H9 (cell line): ENCODE measurements around the gene C1orf198. TPM values are rescaled to one million over a fixed set of nuclear protein-coding genes. Genes with fewer than 3 reads are reported as not detected.

Source experiments
- DNase-seq: peaks from one replicate; pipeline ENCODE4 v3.0.0-alpha.2; 2017
- H2AFZ ChIP-seq: one replicate; pipeline ENCODE4 v1.6.1; 2013; ENCODE audit warnings: mild to moderate bottlenecking, low read length, control low read depth, moderate library complexity
- H2AK5ac ChIP-seq: 2 replicates; pipeline ENCODE4 v1.6.1; 2013; ENCODE audit warnings: low read length, control low read depth, mixed read lengths; ENCODE audit not compliant: insufficient read length
- H2BK120ac ChIP-seq: one replicate; pipeline ENCODE4 v1.6.1; 2013; ENCODE audit warnings: low read depth, mild to moderate bottlenecking, low read length, control low read depth, inconsistent platforms; ENCODE audit not compliant: poor library complexity, severe bottlenecking
- H2BK12ac ChIP-seq: 2 replicates; pipeline ENCODE4 v1.6.1; 2013; ENCODE audit warnings: low read length, control low read depth, mixed read lengths, low read depth; ENCODE audit not compliant: insufficient read length
- H2BK15ac ChIP-seq: 2 replicates; pipeline ENCODE4 v1.6.1; 2013; ENCODE audit warnings: low read depth, low read length, control low read depth
- H2BK20ac ChIP-seq: one replicate; pipeline ENCODE4 v1.6.1; 2013; ENCODE audit warnings: low read depth, mild to moderate bottlenecking, low read length, control low read depth, inconsistent platforms; ENCODE audit not compliant: poor library complexity, severe bottlenecking
- H2BK5ac ChIP-seq: 2 replicates; pipeline ENCODE4 v1.6.1; 2013; ENCODE audit warnings: low read length, control low read depth, mixed read lengths; ENCODE audit not compliant: insufficient read length
- H3K14ac ChIP-seq: 2 replicates; pipeline ENCODE4 v1.6.1; 2013; ENCODE audit warnings: low read length, control low read depth; ENCODE audit not compliant: insufficient read depth
- H3K18ac ChIP-seq: 2 replicates; pipeline ENCODE4 v1.6.1; 2013; ENCODE audit warnings: low read depth, mild to moderate bottlenecking, mixed read lengths, low read length, control low read depth; ENCODE audit not compliant: insufficient read length
- H3K23ac ChIP-seq: 2 replicates; pipeline ENCODE4 v1.6.1; 2013; ENCODE audit warnings: low read length, control low read depth, mixed read lengths, low read depth; ENCODE audit not compliant: insufficient read length
- H3K23me2 ChIP-seq: 2 replicates; pipeline ENCODE4 v1.6.1; 2013; ENCODE audit warnings: low read depth, mild to moderate bottlenecking, mixed read lengths, low read length, control low read depth; ENCODE audit not compliant: insufficient read length, poor library complexity, severe bottlenecking
- H3K27ac ChIP-seq: 2 replicates; pipeline ENCODE4 v1.5.1; 2013; ENCODE audit warnings: low read length, control low read depth, mixed read lengths, low read depth; ENCODE audit not compliant: insufficient read length
- H3K27me3 ChIP-seq: 2 replicates; pipeline ENCODE4 v1.6.1; 2013; ENCODE audit warnings: low read length, control low read depth, inconsistent platforms; ENCODE audit not compliant: insufficient read depth
- H3K4ac ChIP-seq: 2 replicates; pipeline ENCODE4 v1.6.1; 2013; ENCODE audit warnings: low read depth, mild to moderate bottlenecking, control low read depth, inconsistent platforms, low read length, moderate library complexity
- H3K4me1 ChIP-seq: 2 replicates; pipeline ENCODE4 v1.6.1; 2013; ENCODE audit warnings: low read length, control low read depth, inconsistent platforms; ENCODE audit not compliant: insufficient read depth
- H3K4me2 ChIP-seq: 2 replicates; pipeline ENCODE4 v1.6.1; 2013; ENCODE audit warnings: low read length, control low read depth, mixed read lengths; ENCODE audit not compliant: insufficient read length, insufficient read depth
- H3K56ac ChIP-seq: 2 replicates; pipeline ENCODE4 v1.6.1; 2013; ENCODE audit warnings: low read depth, mild to moderate bottlenecking, mixed read lengths, low read length, control low read depth; ENCODE audit not compliant: insufficient read length
- H3K79me1 ChIP-seq: 2 replicates; pipeline ENCODE4 v1.6.1; 2013; ENCODE audit warnings: low read depth, mild to moderate bottlenecking, moderate library complexity, low read length, control low read depth, inconsistent platforms; ENCODE audit not compliant: insufficient read depth, poor library complexity, severe bottlenecking
- H3K79me2 ChIP-seq: 2 replicates; pipeline ENCODE4 v1.6.1; 2013; ENCODE audit warnings: low read length, control low read depth, inconsistent platforms; ENCODE audit not compliant: insufficient read depth
- H3K9ac ChIP-seq: 2 replicates; pipeline ENCODE4 v1.6.1; 2013; ENCODE audit warnings: low read length, control low read depth, mixed read lengths; ENCODE audit not compliant: insufficient read length; ENCODE audit errors: extremely low read depth
- H3K9me3 ChIP-seq: one replicate; pipeline ENCODE4 v1.6.1; 2013; ENCODE audit warnings: low read depth, low read length, inconsistent platforms; ENCODE audit not compliant: control insufficient read depth
- H3T11ph ChIP-seq: one replicate; pipeline ENCODE4 v1.6.1; 2013; ENCODE audit warnings: mild to moderate bottlenecking, low read length, control low read depth, inconsistent platforms
- H4K20me1 ChIP-seq: one replicate; pipeline ENCODE4 v1.6.1; 2013; ENCODE audit not compliant: control insufficient read depth, insufficient read length, insufficient read depth
- H4K5ac ChIP-seq: 2 replicates; pipeline ENCODE4 v1.6.1; 2013; ENCODE audit warnings: low read depth, mild to moderate bottlenecking, mixed read lengths, low read length, control low read depth; ENCODE audit not compliant: insufficient read length
- H4K8ac ChIP-seq: replicated peaks from 2 replicates; pipeline ENCODE4 v1.6.1; 2013; ENCODE audit warnings: low read length, control low read depth, mixed read lengths, low read depth; ENCODE audit not compliant: insufficient read length
- H4K91ac ChIP-seq: 2 replicates; pipeline ENCODE4 v1.6.1; 2013; ENCODE audit warnings: low read depth, mild to moderate bottlenecking, moderate library complexity, mixed read lengths, low read length, control low read depth; ENCODE audit not compliant: insufficient read length
- H3K27ac Mint-ChIP-seq, 3 experiments: 2 replicates in 2 of 3; 3 replicates in 1 of 3; pipeline ENCODE4 v1.8.0; 2020 to 2021; ENCODE audit warnings: mixed read lengths in 3 of 3, mild to moderate bottlenecking in 1 of 3, moderate library complexity in 1 of 3
- H3K27me3 Mint-ChIP-seq: 2 replicates; pipeline ENCODE4 v1.8.0; 2021; ENCODE audit warnings: low read depth, mild to moderate bottlenecking, moderate library complexity, mixed read lengths
- H3K36me3 Mint-ChIP-seq, 3 experiments: 2 replicates in 2 of 3; 3 replicates in 1 of 3; pipeline ENCODE4 v1.8.0; 2020 to 2021; ENCODE audit warnings: low read depth in 3 of 3, mixed read lengths in 3 of 3; ENCODE audit not compliant: insufficient read depth in 1 of 3
- H3K4me1 Mint-ChIP-seq, 2 experiments: 2 replicates each; pipeline ENCODE4 v1.8.0; 2020; ENCODE audit warnings: mixed read lengths in 2 of 2
- H3K4me3 Mint-ChIP-seq, 2 experiments: 2 replicates in 1 of 2; 3 replicates in 1 of 2; pipeline ENCODE4 v1.8.0; 2020 to 2021; ENCODE audit warnings: mild to moderate bottlenecking in 2 of 2, mixed read lengths in 2 of 2, moderate library complexity in 1 of 2
- H3K9me3 Mint-ChIP-seq, 2 experiments: 2 replicates in 1 of 2; 3 replicates in 1 of 2; pipeline ENCODE4 v1.8.0; 2020; ENCODE audit warnings: mild to moderate bottlenecking in 2 of 2, mixed read lengths in 2 of 2, moderate library complexity in 1 of 2
- CTCF ChIP-seq: fragments of 200-600 bp; sonication (generic); conservative IDR thresholded peaks from 3 replicates; pipeline ENCODE4 v1.8.0; 2021; ENCODE audit warnings: antibody characterized with exemption, mild to moderate bottlenecking
- WGBS: extraction: QIAGEN DNeasy Blood & Tissue Kit; methylation state at CpG from one replicate; pipeline ENCODE4 v1.1.7; 2013; ENCODE audit warnings: missing lambda C conversion rate, low lambda C conversion rate, mixed read lengths; ENCODE audit not compliant: insufficient read length; ENCODE audit errors: extremely low coverage; 5-methylcytosine and 5-hydroxymethylcytosine counted together
- total RNA-seq: library from RNA; stranded (reverse); gene quantifications from 2 replicates; pipeline ENCODE4 v1.2.1, GENCODE V29; 2021

C1orf198 gene
- total RNA-seq, 1 experiment from 2014 or later: 28.9 TPM

GRCh38 chr1:230858236-230858820, 10.0 kb downstream of the C1orf198 start:
- no peak for TF ChIP-seq CTCF
- Histone ChIP-seq H2BK120ac (no peak overlapping the region), H4K91ac (no peak overlapping the region), H3K18ac (no peak overlapping the region), H3K4me1 (no peaks in the 10 kb centered on the region), H2BK15ac (no peak overlapping the region), H3K79me2 (no peaks in the 10 kb centered on the region), H2BK5ac (no peak overlapping the region), H4K8ac (no peak overlapping the region), H3K27ac (no peak overlapping the region), H3K27me3 (no peaks in the 10 kb centered on the region), H3K4me2 (no peak overlapping the region), H3K14ac (no peak overlapping the region), H3K9me3 (no peaks in the 10 kb centered on the region), H2BK20ac (no peak overlapping the region), H4K20me1 (no peaks in the 10 kb centered on the region), H2AFZ (no peak overlapping the region), H3K23ac (no peak overlapping the region), H3T11ph (no peak overlapping the region), H3K23me2 (peaks cover 3% of the 10 kb centered on the region), H3K9ac (no peak overlapping the region), H3K4ac (no peak overlapping the region), H2AK5ac (no peak overlapping the region), H3K79me1 (no peaks in the 10 kb centered on the region), H3K56ac (no peak overlapping the region), H4K5ac (no peak overlapping the region), H2BK12ac (no peak overlapping the region)
- no CpG with 5 or more reads among the region's 7 CpGs for WGBS
- H3K4me3 Mint-ChIP-seq: no peak overlapping the region
- no peak for DNase-seq
- H3K4me1 Mint-ChIP-seq: peaks cover 36 to 41% of the 10 kb centered on the region in 2 experiments
- no peaks in the 10 kb centered on the region for H3K9me3 Mint-ChIP-seq
- peaks cover 23 to 25% (median 24%) of the 10 kb centered on the region in 3 experiments for H3K36me3 Mint-ChIP-seq
- no peaks in the 10 kb centered on the region for H3K27me3 Mint-ChIP-seq
- H3K27ac Mint-ChIP-seq: no peak overlapping the region; a peak in 1 of 7 replicates
